HepG2 (cell line): Measurements from ENCODE around the gene RPL19. TPM values are rescaled to one million over a fixed set of nuclear protein-coding genes. Genes with fewer than 3 reads are reported as not detected.

Source experiments
- ATAC-seq: fragments of 200-7000 bp; cut with Tn5 transposase; 3 replicates; pipeline ENCODE4 v1.9.1; 2020; ENCODE audit warnings: mild to moderate bottlenecking, moderate library complexity
- BruUV-seq: library from RNA; stranded (reverse); fragments of 400-500 nt; replicated peaks from 2 replicates; lab custom pipeline; 2021; lab: Mats Ljungman, UMichigan
- CTCF ChIA-PET: fragments of 300-600 bp; formaldehyde crosslinking; extraction: SDS; loops from one replicate; lab custom pipeline; 2021; ENCODE audit warnings: low total read pairs, inconsistent platforms, low intra/inter-chr PET ratio; lab: Yijun Ruan, JAX
- POLR2A ChIA-PET: fragments of 350-600 bp; sonication (Branson Sonifier 250); formaldehyde crosslinking; loops from one replicate; lab custom pipeline; 2020; ENCODE audit warnings: antibody characterized with exemption, inconsistent platforms; lab: Yijun Ruan, JAX
- DNase-seq: peaks from one replicate; pipeline ENCODE4 v3.0.0-alpha.2; 2015; ENCODE audit warnings: low spot score
- FAIRE-seq: peaks from 3 replicates; lab custom pipeline; 2011; peaks lifted over from hg19 to GRCh38; lab: Jason Lieb, UNC
- H2AFZ ChIP-seq: one replicate; pipeline ENCODE4 v1.6.1; 2011; ENCODE audit warnings: low read length, inconsistent platforms
- H3K27ac ChIP-seq: fragments of 300-600 bp; 3 replicates; pipeline ENCODE4 v1.8.0; 2011; ENCODE audit warnings: mixed run types, mild to moderate bottlenecking, mixed read lengths, low read length, inconsistent platforms; ENCODE audit not compliant: insufficient read depth; ENCODE audit errors: extremely low read length
- H3K27me3 ChIP-seq, 2 experiments: fragments of 200-600 bp in 1 of 2; 2 replicates in 1 of 2; 3 replicates in 1 of 2; pipeline versions ENCODE4 v1.6.0 to v1.8.0; 2011; ENCODE audit warnings: low read length in 2 of 2, mild to moderate bottlenecking in 2 of 2, moderate library complexity in 2 of 2, inconsistent platforms in 1 of 2; ENCODE audit not compliant: insufficient read depth in 2 of 2, control insufficient read depth in 1 of 2
- H3K36me3 ChIP-seq, 2 experiments: fragments of 200-600 bp in 1 of 2; replicated peaks in 1 of 2; 2 replicates in 1 of 2; 3 replicates in 1 of 2; pipeline versions ENCODE4 v1.5.1 to v1.8.0; 2011; ENCODE audit warnings: low read length in 2 of 2, inconsistent platforms in 1 of 2; ENCODE audit not compliant: insufficient read depth in 2 of 2, control insufficient read depth in 1 of 2
- H3K4me1 ChIP-seq: 2 replicates; pipeline ENCODE4 v1.5.1; 2012; ENCODE audit warnings: low read length, inconsistent platforms; ENCODE audit not compliant: insufficient read depth
- H3K4me2 ChIP-seq: 2 replicates; pipeline ENCODE4 v1.6.0; 2011; ENCODE audit warnings: low read depth, low read length, inconsistent platforms
- H3K4me3 ChIP-seq, 3 experiments: fragments of 200-600 bp in 1 of 3; sonication (generic), shearing (Covaris generic) in 1 of 3; replicated peaks in 1 of 3; 2 replicates each; pipeline ENCODE4 v1.5.1; 2011 to 2016; ENCODE audit warnings: low read length in 3 of 3, inconsistent platforms in 2 of 3, low read depth in 2 of 3, mild to moderate bottlenecking in 2 of 3, control low read depth in 1 of 3, mixed read lengths in 1 of 3; ENCODE audit not compliant: insufficient read depth in 1 of 3
- H3K79me2 ChIP-seq: one replicate; pipeline ENCODE4 v1.6.1; 2011; ENCODE audit warnings: low read length, inconsistent platforms; ENCODE audit not compliant: insufficient read depth
- H3K9ac ChIP-seq: 2 replicates; pipeline ENCODE4 v1.6.0; 2011; ENCODE audit warnings: mild to moderate bottlenecking, low read depth, low read length, inconsistent platforms; ENCODE audit not compliant: insufficient read depth
- H3K9me3 ChIP-seq: 2 replicates; pipeline ENCODE4 v1.5.1; 2012; ENCODE audit warnings: mild to moderate bottlenecking, low read length
- H4K20me1 ChIP-seq: 2 replicates; pipeline ENCODE4 v1.6.0; 2011; ENCODE audit warnings: inconsistent platforms, mild to moderate bottlenecking, low read length, moderate library complexity; ENCODE audit not compliant: insufficient read depth
- AGO2 ChIP-seq: fragments of 200-400 bp; formaldehyde crosslinking; optimal IDR thresholded peaks from 2 replicates; pipeline ENCODE3; 2017; ENCODE audit warnings: mild to moderate bottlenecking, low read depth, low read length, moderate library complexity
- AHDC1 ChIP-seq: sonication (generic); formaldehyde crosslinking; IDR thresholded peaks from 2 replicates; pipeline ENCODE4 v1.5.1; 2020; ENCODE audit warnings: mild to moderate bottlenecking, missing genetic modification reagents, borderline replicate concordance
- GABPB1 ChIP-seq: IDR thresholded peaks from 2 replicates; pipeline ENCODE4 v1.6.1; 2016; ENCODE audit warnings: mild to moderate bottlenecking, missing genetic modification reagents, moderate library complexity, missing compliant biosample characterization
- KMT2A ChIP-seq: sonication (generic); formaldehyde crosslinking; IDR thresholded peaks from 2 replicates; pipeline ENCODE4 v1.4.0; 2020; ENCODE audit warnings: missing genetic modification reagents
- REPIN1 ChIP-seq: sonication (generic); formaldehyde crosslinking; IDR thresholded peaks from 2 replicates; pipeline ENCODE4 v1.8.0; 2022; ENCODE audit warnings: missing genetic modification reagents, low read depth, mild to moderate bottlenecking, borderline replicate concordance
- SOX6 ChIP-seq, 2 experiments: fragments of 450-650 bp in 1 of 2; sonication (generic) in 1 of 2; formaldehyde crosslinking in 1 of 2; IDR thresholded peaks; 2 replicates each; pipeline versions ENCODE4 v1.4.0 to v1.6.1; 2017 to 2020; ENCODE audit warnings: antibody characterized with exemption in 1 of 2, mild to moderate bottlenecking in 1 of 2, missing genetic modification reagents in 1 of 2
- TCF7L2 ChIP-seq: IDR thresholded peaks from 2 replicates; pipeline ENCODE4 v1.6.1; 2011; ENCODE audit warnings: mild to moderate bottlenecking, low read depth, low read length, moderate library complexity
- ZFAT ChIP-seq: sonication (generic); formaldehyde crosslinking; conservative IDR thresholded peaks from 2 replicates; pipeline ENCODE4 v1.8.1; 2023; ENCODE audit warnings: missing genetic modification reagents, inconsistent platforms
- ZHX1 ChIP-seq: sonication (generic); formaldehyde crosslinking; IDR thresholded peaks from 2 replicates; pipeline ENCODE4 v1.8.1; 2022; ENCODE audit warnings: low read depth, mild to moderate bottlenecking, missing genetic modification reagents
- ZMAT3 ChIP-seq: sonication (generic); formaldehyde crosslinking; conservative IDR thresholded peaks from 2 replicates; pipeline ENCODE4 v1.7.0; 2021; ENCODE audit warnings: missing genetic modification reagents
- ZNF121 ChIP-seq: sonication (generic); formaldehyde crosslinking; IDR thresholded peaks from 2 replicates; pipeline ENCODE4 v1.5.0; 2020; ENCODE audit warnings: mild to moderate bottlenecking, missing genetic modification reagents
- ZNF335 ChIP-seq: sonication (generic); formaldehyde crosslinking; IDR thresholded peaks from 2 replicates; pipeline ENCODE4 v1.4.0; 2020; ENCODE audit warnings: missing genetic modification reagents
- ZNF354B ChIP-seq: sonication (generic); formaldehyde crosslinking; IDR thresholded peaks from 2 replicates; pipeline ENCODE4 v1.8.0; 2022; ENCODE audit warnings: mild to moderate bottlenecking, missing genetic modification reagents
- ZNF512 ChIP-seq: sonication (generic); formaldehyde crosslinking; IDR thresholded peaks from 2 replicates; pipeline ENCODE4 v1.4.0; 2020; ENCODE audit warnings: mild to moderate bottlenecking, missing genetic modification reagents
- ZNF547 ChIP-seq: sonication (generic); formaldehyde crosslinking; IDR thresholded peaks from 2 replicates; pipeline ENCODE4 v1.5.1; 2020; ENCODE audit warnings: mild to moderate bottlenecking, missing genetic modification reagents
- ZNF792 ChIP-seq: IDR thresholded peaks from 2 replicates; pipeline ENCODE4 v1.6.1; 2016
- WGBS: methylation state at CpG from one replicate; pipeline ENCODE4 v1.1.6; 2017; ENCODE audit warnings: low lambda C conversion rate; 5-methylcytosine and 5-hydroxymethylcytosine counted together
- in situ Hi-C: cut with HindIII; loops from 2 replicates; pipeline ENCODE4 v1.10.0; 2017; ENCODE audit warnings: low pct_unique_long_range_greater_than_20kb; ENCODE audit not compliant: extremely low pct_ligation_motif_present
- intact Hi-C: fragments of 100-400 bp; cut with micrococcal nuclease; formaldehyde crosslinking; loops from one replicate; pipeline ENCODE4 v1.10.0; 2022; ENCODE audit not compliant: unreplicated experiment
- polyA plus RNA-seq, 8 experiments: library from polyadenylated mRNA; depleted of rRNA in 3 of 8; stranded (reverse) in 7 of 8; unstranded in 1 of 8; fragments of >200 nt; fragmentation: Illumina TruSeq in 4 of 8; extraction: Trizol in 4 of 8; gene quantifications; 2 replicates each; pipeline versions ENCODE4 v1.2.1 to v1.2.3, GENCODE V29; 2011 to 2016; ENCODE audit warnings: low read depth in 4 of 8, missing spikeins in 1 of 8, mixed read lengths in 1 of 8; ENCODE audit not compliant: insufficient read depth in 1 of 8
- total RNA-seq, 5 experiments: library from RNA; depleted of rRNA; stranded (reverse); fragments of >200 nt; fragmentation: Illumina TruSeq; extraction: Trizol; gene quantifications; 2 replicates each; pipeline ENCODE4 v1.2.3, GENCODE V29; 2016; ENCODE audit warnings: low read depth in 1 of 5

The RPL19 gene
- total and polyA plus RNA-seq, 2 of the 13 experiments (the other 11 are each of a cell fraction or from before 2014, with no cell fraction given): 2,522 to 2,768 TPM

DNA sequence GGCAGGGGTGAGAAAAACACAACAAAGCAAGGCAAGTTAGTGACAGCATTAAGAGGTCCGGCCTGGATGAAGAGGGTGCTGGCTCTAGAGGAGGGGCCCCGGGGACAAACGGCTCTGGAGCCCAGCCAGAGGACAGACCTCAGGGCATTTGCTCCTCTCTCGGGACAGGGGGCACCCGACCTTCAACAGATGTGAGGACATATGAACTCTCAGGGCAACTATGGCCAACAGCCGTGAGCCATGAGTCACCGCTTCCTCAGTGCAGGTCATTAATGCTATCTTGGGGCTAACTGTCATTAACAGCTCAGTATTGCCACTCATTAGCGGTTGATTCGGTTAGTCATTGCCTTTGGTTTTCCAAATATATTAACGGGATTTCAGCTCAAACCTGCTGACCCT, 24.4 kb upstream of the RPL19 start:
- H2AFZ ChIP-seq: no peak overlapping the region
- WGBS: 75% methylated on average over 9 of the region's 10 CpGs
- DNase-seq (no peak), ATAC-seq (no peak), FAIRE-seq (no peak)
- H3K27ac ChIP-seq: no peak overlapping the region
- CTCF ChIA-PET: interaction anchor here (1.4 to 2.0 kb wide), 2 partner anchors 11 to 193 kb away, joined by 3 to 8 read pairs; no protein-coding TSS in a partner anchor
- BruUV-seq: no TSS peak
- H3K79me2 ChIP-seq: no peaks in the 10 kb centered on the region
- H3K27me3 ChIP-seq: no peaks in the 10 kb centered on the region
- POLR2A ChIA-PET: interaction anchor here (1.6 kb wide), 1 partner anchor 24 kb away, joined by 5 read pairs; the partner anchor contains the start of gene RPL19
- intact Hi-C loops (loop anchor here (1.0 kb wide), 1 partner anchor 192 kb away; no protein-coding TSS in a partner anchor), in situ Hi-C loops (no loop called here)
- H4K20me1 ChIP-seq: no peaks in the 10 kb centered on the region; the same call in 1 of the 2 replicates
- no peak overlapping the region for H3K4me2 ChIP-seq
- no peaks in the 10 kb centered on the region for H3K4me1 ChIP-seq
- H3K4me3 ChIP-seq: no peak overlapping the region
- no peaks in the 10 kb centered on the region for H3K36me3 ChIP-seq
- no peaks in the 10 kb centered on the region for H3K9me3 ChIP-seq
- H3K9ac ChIP-seq: no peak overlapping the region
- TF ChIP-seq AGO2 (no peak), ZNF121 (no peak), ZNF335 (no peak), ZFAT (CRISPR knock-in tag) (no peak), ZNF512 (no peak), ZMAT3 (CRISPR knock-in tag) (no peak), TCF7L2 (no peak), AHDC1 (CRISPR knock-in tag) (no peak), SOX6 (IDR thresholded peaks at IDR 0.05) (no peak), SOX6 (CRISPR knock-in tag; IDR thresholded peaks at IDR 0.05) (no peak), REPIN1 (CRISPR knock-in tag) (no peak), GABPB1 (no peak), KMT2A (CRISPR knock-in tag) (no peak), ZNF792 (CRISPR knock-in tag) (no peak), ZNF547 (no peak), ZHX1 (CRISPR knock-in tag) (no peak), ZNF354B (CRISPR knock-in tag) (no peak)
